GM12874 (cell line): Measurements from ENCODE around the gene PLEKHG5.
A peak's percentile ranks its signal among the peaks of the same experiment; 100 is the strongest.

Experiments used
- TF ChIP-seq, protein P1 (sequence below): IDR thresholded peaks from 2 replicates; pipeline ENCODE4 v1.5.1; 2011; ENCODE audit warnings: low read depth, mild to moderate bottlenecking, control low read depth, low read length, moderate library complexity; ENCODE audit not compliant: insufficient read depth

Gene PLEKHG5

DNA sequence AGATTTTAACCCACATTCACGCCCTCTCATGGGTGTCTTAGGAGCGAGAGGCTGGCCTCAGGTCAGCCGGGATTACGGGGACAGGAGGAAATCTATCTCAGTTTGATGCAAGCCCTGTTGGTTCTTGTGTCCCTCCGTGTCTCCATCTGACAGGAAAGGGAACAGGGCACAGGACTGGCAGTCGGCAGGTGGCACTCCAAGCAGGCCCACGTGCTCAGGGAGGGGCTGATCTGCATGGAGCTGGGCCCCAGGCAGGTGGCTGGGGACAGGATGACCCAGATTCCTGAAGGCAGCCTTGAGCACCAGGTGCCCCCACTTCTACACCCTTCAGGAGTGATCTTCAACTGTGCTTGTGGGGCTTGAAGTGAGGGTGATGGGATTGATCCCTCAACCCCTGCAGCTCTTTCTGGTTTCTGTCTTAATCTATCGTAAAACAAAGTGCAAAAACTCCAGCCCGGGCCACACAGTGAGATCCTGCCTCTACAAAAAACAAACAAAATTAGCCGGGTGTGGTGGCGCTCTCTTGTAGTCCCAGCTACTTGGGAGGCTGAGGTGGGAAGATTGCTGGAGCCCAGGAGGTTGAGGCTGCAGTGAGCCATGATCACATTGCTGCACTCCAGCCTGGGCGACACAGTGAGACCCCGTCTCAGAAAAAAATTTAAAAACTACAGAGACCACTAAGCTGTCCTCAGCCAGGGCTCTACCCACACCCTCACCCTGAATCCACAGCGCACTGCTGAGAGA lies 8.3 kb downstream of the PLEKHG5 start:
- TF ChIP-seq, protein P1, sequence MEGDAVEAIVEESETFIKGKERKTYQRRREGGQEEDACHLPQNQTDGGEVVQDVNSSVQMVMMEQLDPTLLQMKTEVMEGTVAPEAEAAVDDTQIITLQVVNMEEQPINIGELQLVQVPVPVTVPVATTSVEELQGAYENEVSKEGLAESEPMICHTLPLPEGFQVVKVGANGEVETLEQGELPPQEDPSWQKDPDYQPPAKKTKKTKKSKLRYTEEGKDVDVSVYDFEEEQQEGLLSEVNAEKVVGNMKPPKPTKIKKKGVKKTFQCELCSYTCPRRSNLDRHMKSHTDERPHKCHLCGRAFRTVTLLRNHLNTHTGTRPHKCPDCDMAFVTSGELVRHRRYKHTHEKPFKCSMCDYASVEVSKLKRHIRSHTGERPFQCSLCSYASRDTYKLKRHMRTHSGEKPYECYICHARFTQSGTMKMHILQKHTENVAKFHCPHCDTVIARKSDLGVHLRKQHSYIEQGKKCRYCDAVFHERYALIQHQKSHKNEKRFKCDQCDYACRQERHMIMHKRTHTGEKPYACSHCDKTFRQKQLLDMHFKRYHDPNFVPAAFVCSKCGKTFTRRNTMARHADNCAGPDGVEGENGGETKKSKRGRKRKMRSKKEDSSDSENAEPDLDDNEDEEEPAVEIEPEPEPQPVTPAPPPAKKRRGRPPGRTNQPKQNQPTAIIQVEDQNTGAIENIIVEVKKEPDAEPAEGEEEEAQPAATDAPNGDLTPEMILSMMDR: no peak

DNA sequence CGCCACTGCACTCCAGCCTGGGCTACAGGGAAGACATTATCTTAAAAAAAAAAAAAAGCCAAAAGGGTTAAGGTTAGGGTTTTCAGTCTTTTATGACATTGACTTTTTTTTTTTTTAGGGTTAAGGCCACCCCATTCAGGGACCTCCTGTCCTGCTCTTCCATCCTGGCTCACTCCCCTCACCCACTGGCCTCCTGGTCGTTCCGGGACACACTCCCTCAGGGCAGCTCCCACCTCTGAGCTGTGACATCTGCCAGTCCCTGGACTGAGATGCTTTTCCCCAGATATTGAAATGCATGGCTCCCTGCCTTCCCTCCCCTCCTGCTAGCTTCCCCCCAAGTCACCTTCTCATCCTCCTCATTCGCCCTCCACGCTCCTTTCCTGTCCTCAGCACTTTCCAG lies 9.6 kb downstream of the PLEKHG5 start:
- TF ChIP-seq, protein P1: no peak

DNA sequence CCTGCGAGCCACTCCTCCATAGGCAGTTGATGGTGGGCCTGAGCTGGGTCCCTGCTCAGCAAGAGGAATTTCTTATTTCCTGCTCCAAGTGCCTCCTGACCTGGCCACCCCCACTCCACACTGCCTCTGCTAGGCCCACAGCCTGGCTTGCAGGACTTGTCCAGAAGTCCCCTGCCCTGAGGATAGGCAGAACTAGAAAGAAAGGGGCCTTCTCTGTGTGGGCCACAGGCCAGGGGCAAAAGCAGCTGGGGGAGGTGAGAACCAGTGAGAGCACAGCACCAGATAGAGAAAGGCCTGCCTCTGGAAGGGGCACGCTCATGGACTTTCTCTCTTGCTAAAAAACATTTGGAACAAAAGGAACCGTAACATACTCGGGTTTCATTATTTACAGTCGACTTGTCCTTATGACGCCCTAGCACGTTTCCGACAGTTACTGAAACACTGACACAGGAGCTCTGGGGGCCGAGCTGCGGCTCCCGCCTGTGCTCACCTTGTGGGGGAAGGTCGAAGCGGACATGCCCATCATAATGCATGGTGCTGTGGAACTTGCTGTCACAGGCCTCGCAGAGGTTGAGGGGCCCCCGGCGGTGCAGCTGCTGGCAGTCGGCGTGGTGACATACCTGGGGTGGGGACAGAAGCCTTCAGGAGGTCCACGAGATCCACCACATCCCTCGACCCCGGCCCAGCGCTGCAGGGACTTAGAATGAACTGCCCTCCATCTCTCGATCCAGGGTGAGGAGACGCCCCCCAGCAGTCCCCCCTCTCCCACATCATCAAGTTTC lies 14.2 kb downstream of the PLEKHG5 start:
- TF ChIP-seq, protein P1: no peak

DNA sequence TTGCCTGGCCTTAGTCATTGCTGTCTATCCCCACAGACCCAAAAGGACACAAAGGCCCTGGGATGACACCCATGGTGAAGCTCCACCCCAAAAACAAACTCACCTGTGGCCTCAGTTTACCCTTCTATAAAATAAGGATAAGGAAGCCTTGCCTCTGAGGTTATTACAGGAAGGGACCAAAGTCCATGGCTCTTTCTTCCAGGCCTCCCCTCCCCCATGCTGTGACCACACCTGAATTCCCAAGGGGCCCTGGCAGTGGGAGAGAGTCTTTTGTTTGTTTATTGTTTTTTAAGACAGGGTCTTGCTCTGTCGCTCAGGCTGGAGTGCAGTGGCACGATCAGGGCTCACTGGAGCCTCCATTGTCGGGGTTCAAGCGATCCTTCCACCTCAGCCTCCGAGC lies 15.0 kb downstream of the PLEKHG5 start:
- TF ChIP-seq, protein P1: no peak

DNA sequence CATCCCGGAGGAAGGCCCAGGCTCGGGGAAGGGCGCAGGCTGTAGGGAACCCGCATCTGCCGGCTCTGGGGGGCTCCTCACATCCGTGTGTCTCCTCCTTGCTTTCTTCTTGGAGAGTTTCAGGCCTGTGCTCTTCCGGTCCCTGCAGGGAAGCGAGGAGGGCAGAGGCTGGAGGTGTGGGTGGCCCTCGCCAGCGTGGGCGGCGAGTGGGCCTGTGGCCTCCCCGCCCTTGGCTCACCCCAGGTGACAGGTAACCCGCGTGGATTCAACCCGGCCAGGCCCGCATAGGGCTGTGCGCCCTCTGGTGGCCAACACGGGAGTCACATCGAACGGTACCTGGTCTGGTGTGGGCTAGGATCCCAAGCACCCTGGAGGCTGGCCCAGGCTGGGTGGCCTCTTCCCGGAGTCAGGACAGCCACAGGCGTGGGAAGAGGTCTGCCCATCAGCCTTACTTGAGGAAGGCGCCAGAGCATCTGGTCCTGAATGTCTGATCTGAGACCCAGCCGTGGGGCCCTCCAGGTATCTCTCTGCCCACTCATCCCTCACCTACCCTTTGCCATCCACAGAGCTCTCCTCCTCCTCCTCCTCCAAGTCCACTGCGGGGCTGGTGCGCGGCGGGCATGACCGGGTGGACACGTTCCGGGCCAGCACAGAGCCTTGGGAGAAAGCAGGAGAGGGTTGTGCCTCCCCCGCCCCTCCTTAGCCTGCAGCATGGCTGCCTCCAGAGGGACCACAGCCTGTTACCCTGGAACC lies 15.9 kb downstream of the PLEKHG5 start:
- TF ChIP-seq, protein P1: peak; percentile 97

DNA sequence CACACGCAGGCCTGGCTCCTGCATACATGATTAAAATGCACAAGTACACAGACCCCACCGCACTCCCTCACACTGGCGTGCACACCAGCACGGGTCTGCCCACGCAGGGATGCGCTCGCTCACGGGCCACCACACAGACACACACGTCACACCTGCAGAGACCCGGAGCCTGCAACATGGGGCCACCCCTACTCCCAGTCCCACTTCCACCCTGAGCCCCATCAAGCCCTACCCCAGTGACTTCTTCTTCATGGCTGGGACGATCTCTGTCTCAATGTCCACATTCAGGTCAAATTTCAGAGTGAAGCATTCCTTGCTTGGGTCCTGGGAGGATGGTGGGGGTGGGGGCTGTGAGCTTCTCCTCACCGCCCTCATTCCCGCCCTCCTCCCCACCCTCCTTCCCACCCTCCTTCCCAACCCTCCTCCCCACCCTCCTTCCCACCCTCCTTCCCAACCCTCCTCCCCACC lies 16.6 kb downstream of the PLEKHG5 start:
- TF ChIP-seq, protein P1: no peak
